GM12891 (cell line): ENCODE measurements around the gene SLC43A1.

Source experiments
- POLR2A ChIP-seq: IDR thresholded peaks from 2 replicates; pipeline ENCODE4 v1.6.1; 2011; ENCODE audit warnings: low read depth, low read length, control low read depth
- POLR2AphosphoS5 ChIP-seq: IDR thresholded peaks from 2 replicates; pipeline ENCODE4 v1.6.1; 2011; ENCODE audit warnings: low read depth, low read length, control low read depth

- TF ChIP-seq POLR2A (no peak), POLR2AphosphoS5 (no peak)
Observed at GRCh38 chr11:57496109-57496820, 19.2 kb downstream of the SLC43A1 start.
